C4-2B (cell line): ENCODE measurements around the gene MYO15B.

Source experiments
- ZFX ChIP-seq: fragments of 450-650 bp; IDR thresholded peaks from 2 replicates; pipeline ENCODE4 v1.6.1; 2017
- TF ChIP-seq, protein P1 (sequence below): fragments of 450-650 bp; conservative IDR thresholded peaks from 2 replicates; pipeline ENCODE4 v1.5.1; 2017; ENCODE audit warnings: mild to moderate bottlenecking

DNA sequence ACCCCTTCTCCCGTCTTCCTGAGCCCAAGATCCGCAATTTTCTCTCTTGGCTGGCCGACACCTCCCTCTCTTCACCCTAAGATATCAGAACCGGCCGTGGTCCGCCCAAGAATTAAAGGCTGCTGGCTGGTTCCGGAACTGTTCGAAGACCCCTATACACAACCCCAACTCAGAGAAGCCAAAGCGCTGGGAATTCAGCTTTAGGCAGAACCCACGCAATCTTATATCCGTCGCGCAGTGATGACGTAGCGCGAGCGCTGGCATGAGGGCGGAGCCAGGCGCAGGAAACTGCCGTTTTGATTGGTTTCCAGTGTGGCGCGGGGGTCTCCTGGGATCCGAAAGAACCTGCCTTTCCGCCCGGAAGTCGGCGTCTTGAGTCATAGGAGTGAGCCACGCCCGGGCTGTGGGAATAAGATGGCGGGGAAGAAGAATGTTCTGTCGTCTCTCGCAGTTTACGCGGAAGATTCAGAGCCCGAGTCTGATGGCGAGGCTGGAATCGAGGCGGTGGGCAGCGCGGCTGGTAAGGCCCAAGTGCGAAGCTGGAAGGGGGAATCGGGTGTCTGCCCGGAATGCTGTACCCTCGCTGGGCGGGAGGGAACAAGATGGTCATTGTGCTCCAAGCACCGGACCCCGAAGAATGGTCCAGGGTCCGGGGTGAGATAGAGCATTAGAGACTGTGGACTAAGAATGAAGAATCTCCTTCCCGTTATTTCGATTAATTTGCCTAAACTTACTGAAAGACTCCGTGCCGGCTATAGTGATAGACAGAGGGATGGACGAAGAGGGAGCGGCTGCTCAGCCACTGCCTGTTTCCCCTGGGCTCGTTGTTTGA, 79.6 kb downstream of the MYO15B start, which contains the start of the genes RECQL5 and SAP30BP:
- TF ChIP-seq, protein P1, sequence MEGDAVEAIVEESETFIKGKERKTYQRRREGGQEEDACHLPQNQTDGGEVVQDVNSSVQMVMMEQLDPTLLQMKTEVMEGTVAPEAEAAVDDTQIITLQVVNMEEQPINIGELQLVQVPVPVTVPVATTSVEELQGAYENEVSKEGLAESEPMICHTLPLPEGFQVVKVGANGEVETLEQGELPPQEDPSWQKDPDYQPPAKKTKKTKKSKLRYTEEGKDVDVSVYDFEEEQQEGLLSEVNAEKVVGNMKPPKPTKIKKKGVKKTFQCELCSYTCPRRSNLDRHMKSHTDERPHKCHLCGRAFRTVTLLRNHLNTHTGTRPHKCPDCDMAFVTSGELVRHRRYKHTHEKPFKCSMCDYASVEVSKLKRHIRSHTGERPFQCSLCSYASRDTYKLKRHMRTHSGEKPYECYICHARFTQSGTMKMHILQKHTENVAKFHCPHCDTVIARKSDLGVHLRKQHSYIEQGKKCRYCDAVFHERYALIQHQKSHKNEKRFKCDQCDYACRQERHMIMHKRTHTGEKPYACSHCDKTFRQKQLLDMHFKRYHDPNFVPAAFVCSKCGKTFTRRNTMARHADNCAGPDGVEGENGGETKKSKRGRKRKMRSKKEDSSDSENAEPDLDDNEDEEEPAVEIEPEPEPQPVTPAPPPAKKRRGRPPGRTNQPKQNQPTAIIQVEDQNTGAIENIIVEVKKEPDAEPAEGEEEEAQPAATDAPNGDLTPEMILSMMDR, result no peak
- no peak for TF ChIP-seq ZFX
